ENCODE results near the gene AKAP13.

AKAP13 gene

DNA sequence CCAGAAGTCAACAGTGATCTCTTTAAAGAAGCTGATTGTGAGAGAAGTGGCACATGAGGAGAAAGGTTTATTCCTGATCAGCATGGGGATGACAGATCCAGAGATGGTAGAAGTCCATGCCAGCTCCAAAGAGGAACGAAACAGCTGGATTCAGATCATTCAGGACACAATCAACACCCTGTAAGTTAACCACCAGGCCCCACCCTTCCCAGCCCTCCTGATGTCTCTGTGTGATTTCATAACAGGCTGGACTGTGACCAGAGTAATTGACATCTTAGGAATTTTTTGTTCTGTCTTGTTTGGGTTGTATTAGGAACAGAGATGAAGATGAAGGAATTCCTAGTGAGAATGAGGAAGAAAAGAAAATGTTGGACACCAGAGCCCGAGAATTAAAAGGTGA lies 346.7 kb downstream of the AKAP13 start:
- DNase-seq = no peak

DNA sequence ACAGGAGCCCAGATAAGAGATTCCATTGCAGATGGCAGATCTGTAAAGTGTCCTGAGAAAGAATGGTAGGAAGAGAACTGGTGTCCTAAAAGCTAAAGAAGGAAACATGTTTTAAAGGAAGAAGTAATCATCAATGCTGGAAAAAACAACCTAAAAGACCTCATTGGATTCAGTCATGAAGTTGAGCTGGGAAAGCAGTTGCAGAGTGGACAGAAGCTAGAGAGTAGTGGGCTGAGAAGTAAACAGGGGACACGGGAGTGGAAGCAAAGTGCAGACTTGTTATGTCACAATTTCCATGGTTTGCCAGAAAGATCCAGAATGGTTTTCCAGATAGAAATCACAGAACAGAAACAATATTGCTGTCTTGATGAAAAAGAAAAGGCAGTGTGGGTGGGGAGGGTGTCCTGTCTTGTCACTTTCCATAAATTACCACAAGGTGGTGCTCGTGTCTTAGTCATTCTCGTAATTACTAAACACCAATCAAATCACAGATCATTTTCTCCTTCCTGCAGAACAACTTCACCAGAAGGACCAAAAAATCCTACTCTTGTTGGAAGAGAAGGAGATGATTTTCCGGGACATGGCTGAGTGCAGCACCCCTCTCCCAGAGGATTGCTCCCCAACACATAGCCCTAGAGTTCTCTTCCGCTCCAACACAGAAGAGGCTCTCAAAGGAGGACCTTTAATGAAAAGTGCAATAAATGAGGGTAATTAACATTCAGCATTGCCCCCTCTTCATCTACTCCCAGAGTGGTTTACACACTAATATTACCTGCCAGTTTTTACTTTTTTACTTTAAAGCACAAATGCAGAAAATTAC lies 349.8 kb downstream of the AKAP13 start:
- peak in 8 of 51 donors; percentile 12 to 65 (median 24) for DNase-seq

DNA sequence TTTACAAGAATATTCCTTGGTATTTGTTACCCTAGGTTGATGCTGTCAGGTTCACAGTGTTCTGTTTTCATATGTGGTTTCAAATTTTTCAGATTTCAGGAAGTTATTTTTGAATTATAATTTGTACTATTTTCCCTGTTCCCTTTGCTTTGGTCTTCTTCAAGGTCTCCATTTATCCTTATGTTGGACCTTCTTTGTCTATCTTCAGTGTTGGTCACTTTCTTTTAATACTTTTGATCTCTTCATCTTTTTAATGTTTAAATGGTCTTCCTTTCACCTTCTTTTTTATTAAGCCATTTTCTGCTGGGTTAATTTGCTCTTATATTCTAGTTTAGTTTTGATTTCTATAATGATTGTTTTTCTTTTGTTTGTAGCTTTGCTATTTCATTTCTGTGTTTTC lies 353.0 kb downstream of the AKAP13 start:
- no peak for DNase-seq

DNA sequence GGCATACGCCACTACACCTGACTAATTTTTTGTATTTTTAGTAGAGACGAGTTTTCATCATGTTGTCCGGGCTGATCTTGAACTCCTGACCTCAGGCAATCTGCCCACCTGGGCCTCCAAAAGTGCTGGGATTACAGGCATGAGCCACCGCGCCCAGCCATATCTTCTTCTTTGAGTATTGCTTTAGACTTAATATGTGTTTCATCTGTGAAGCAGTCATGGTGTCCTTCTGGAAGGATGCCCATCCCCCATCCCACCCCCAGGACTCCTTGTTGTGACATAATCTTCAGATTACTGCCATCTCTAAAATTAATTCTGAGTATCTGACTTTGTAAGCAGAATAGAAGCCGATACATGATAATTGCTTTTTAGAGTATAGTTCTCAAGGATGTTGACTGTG lies 356.7 kb downstream of the AKAP13 start:
- peak in 1 of 51 donors; percentile 5 for DNase-seq

DNA sequence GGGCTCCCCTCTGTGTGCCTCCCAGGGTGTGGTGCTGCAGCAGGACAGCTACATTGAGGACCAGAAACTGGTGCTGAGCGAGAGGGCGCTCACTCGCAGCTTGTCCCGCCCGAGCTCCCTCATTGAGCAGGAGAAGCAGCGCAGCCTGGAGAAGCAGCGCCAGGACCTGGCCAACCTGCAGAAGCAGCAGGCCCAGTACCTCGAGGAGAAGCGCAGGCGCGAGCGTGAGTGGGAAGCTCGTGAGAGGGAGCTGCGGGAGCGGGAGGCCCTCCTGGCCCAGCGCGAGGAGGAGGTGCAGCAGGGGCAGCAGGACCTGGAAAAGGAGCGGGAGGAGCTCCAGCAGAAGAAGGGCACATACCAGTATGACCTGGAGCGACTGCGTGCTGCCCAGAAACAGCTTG lies 360.6 kb downstream of the AKAP13 start:
- DNase-seq = no peak

DNA sequence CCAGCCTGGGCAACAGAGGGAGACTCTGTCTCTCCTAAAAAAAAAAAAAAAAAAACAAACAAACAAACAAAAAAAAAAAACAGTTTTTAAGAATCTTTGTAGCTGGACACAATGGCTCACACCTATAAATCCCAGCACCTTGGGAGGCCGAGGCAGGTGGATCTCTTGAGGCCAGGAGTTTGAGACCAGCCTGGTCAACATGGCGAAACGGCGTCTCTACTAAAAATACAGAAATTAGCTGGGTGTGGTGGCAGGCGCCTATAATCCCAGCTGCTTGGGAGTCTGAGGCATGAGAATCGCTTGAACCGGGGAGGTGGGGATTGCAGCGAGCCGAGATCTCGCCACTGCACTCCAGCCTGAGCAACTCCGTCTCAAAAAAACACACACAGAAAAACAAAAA lies 361.3 kb downstream of the AKAP13 start:
- DNase-seq = no peak

DNA sequence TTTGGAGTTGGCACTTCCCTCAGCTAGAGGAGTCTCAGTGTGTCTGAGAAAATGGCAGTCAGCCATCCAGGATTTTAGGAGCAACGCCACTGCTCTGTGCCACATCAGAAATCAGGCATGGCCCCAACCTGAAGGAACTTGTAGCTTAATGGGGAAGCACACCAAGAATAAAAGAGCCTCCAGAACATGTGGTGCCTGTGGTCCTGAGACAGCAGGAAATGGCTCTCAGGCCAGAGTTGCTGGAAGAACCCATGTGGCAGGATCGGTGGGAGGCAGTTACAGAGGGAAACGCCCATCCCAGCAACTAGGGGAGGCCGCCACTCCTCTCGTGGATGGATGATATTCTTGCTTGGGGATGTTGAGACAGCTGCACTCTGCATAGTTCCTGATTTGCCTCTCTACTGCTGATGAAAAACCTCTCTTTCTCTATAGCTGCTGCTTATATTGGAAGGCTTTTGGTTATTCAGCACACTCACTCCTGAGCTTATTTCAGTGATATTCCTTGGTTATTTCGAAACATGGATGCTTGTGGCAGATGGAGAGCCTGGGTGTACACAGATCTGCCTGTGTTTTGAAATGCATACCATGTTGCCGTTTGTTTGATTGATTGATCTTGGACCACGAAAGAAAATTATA lies 361.9 kb downstream of the AKAP13 start:
- peak in 19 of 51 donors; percentile 18 to 67 (median 44) for DNase-seq

DNA sequence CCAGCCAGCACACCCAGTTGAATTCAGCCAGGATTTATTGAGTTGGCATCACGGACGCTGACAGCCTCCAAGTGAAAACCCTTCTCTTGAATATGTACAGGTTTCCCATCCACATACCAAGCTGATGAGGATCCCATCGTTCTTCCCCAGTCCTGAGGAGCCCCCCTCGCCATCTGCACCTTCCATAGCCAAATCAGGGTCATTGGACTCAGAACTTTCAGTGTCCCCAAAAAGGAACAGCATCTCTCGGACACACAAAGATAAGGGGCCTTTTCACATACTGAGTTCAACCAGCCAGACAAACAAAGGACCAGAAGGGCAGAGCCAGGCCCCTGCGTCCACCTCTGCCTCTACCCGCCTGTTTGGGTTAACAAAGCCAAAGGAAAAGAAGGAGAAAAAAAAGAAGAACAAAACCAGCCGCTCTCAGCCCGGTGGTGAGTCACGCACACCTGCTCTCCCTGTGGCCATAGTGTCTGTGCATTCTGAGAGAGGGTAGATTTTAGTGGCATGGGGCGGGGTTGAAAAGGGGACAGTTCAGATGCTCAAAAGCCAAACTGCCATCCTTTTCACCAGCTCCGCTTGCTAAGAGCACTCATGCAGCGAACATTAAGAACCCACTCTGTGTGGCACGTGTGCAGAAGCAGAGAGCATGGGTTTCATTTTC lies 363.1 kb downstream of the AKAP13 start:
- no peak for DNase-seq

DNA sequence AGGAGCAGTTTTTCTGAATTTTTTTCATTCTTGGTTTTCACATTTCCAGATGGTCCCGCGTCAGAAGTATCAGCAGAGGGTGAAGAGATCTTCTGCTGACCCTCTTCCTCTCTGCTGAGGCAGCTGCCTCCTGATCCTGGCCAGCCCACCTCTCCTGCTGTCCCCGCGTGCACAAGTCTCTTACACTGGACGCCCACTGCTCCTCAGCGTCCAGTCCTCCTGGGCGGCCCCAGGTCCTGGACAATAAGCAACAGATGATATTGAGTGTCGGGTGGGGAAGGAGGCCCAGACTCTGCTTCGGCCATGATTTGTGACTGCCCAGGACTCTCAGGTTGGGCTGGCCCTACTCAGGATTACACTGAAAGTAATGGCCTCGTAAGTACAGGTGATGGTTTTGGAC lies 364.2 kb downstream of the AKAP13 start:
- DNase-seq = no peak

DNA sequence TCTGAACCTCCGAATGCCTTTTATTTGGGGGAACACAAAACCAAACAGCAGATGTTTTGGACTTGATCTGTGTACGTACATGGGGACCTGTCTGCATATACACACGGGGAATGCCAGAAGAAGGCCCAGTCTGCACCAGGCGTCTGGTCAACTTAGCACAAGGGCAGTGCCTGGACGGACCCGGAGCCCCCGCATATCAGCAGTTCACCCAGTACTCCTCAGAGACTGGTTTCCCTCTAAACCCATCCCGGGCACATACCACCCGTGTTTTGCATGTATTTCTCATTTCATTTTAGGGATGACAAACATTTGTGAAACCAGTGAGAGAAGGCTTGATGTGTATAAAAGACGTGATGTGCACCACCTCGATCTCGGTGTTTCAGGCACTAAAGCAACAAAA lies 364.6 kb downstream of the AKAP13 start:
- DNase-seq = no peak

DNA sequence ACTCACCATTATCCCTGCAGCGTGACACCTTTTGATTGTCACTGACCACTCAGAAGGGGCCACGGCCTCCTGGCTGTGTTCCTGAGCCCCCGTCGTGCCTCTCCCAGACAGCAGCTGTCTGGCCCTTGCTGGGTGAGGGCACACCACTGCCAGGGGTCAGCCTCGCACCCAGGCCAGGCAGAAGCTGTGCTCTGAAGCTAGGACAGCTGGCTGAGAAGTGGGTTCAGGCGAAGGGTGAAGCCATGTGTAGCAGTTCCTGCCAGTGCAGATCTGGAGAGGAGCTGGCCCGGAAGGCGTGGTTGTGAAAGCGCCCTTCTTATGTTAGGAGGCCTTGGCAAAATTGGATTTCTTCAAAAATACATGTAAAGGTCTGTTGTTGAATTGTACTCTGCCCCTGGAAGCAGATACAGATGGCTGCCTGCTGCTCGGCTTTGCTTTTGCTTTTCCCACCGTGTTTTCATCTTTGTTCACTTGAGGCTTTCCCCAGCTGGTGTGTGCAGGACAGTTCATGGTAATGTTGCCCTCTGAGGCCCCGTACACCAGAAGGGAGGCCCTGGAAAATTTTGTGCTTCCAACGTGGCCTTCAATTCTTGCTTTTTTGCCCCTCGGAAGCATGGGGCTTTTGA lies 365.2 kb downstream of the AKAP13 start:
- no peak for DNase-seq

DNA sequence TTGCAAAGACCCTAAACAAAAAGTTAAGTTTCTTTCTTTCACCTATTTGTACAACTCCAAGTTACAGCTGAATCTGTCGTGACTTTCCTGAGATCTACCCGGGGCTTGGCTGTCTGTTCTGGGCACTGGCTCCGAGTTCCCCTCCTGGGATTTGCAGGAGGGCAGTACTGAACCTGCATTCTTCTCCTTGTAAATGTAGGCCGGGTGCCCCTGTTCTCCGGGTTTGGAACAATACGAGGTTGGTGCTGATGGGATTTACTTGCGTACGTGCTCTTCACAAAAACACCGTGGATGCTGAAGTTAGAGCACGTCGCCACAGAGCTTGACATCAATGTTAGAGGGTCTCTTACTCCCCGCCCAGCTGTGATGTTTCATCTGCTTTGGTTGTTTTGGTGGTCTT lies 366.2 kb downstream of the AKAP13 start:
- DNase-seq = no peak

DNA sequence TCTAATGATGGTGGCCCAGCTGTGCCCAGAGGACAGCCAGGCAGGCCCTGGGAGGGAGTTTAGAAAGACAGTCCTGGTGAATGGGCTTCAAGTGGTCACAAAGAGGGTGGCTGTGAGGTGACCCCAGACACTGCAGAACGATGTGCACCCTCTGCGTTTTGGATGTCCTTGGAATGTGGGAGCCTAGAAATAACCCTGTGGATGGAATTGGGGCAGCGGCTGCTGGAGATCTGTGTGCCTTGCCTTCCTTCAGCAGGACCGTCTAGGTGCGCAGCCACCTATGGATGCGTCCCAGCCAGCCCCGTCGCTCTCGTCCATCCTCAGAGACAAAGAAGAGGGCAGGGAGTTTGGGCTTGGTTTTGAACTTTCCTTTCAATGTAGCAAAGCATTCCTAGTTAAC lies 367.8 kb downstream of the AKAP13 start:
- no peak for DNase-seq

DNA sequence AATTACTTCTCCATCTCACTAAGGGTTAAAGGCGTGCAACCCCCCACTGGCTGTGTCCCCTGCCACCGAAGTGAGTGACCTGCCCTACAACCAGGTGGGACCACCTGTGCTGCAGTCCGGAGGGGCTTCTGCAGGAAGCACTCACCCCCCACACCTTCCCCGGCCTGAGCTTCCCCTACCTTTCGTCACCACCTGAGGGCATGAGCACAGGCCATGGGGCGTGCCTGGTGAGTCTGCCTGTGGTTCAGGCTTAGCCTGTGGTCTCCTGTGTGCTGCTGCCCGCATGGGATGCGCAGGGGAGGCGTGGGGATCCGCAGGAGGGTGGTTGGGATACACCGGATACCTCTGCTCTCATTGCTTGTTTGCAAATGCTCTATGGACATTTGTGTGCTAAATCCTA lies 368.3 kb downstream of the AKAP13 start:
- DNase-seq = no peak

DNA sequence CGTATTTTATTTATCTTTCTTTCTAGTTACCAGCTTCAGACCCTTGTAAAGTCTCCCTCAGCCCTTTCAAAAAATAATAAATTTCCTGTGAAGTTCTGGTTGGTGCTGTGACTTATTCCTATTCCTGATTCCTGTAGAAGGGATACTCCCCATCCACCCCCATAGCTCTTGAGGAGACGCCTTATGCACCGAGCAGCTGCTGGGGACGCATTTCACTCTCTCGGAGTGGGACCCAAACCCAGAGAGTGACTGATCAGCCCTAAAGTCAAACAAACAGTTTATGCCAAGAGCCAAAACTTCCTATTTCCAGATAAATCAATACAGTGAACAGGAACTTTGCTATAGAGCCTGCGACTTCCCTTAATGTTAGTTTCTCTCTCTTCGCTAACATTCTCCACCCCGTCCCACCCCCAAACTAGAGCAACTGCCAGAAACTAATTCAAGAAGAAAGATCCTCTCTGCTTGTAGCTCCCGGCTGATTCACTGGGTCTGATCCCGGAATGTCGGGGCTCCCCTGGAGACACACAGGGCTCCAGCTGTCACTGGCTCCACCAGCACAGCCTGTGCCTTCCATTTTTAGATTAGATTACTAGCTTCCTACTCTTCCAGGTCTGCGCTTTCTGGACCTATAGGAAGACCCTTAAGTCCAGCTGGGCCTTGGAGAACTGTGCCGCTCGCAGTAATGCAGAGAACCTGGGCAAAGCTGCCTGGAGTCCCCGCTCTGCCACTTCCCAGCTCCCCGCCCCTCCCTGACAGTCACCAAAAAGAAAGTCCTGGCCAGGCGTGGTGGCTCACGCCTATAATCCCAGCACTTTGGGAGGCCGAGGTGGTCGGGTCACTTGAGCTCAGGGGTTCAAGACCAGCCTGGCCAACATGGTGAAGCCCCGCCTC lies 369.1 kb downstream of the AKAP13 start:
- DNase-seq = peak in 13 of 51 donors; percentile 27 to 57 (median 41)

DNA sequence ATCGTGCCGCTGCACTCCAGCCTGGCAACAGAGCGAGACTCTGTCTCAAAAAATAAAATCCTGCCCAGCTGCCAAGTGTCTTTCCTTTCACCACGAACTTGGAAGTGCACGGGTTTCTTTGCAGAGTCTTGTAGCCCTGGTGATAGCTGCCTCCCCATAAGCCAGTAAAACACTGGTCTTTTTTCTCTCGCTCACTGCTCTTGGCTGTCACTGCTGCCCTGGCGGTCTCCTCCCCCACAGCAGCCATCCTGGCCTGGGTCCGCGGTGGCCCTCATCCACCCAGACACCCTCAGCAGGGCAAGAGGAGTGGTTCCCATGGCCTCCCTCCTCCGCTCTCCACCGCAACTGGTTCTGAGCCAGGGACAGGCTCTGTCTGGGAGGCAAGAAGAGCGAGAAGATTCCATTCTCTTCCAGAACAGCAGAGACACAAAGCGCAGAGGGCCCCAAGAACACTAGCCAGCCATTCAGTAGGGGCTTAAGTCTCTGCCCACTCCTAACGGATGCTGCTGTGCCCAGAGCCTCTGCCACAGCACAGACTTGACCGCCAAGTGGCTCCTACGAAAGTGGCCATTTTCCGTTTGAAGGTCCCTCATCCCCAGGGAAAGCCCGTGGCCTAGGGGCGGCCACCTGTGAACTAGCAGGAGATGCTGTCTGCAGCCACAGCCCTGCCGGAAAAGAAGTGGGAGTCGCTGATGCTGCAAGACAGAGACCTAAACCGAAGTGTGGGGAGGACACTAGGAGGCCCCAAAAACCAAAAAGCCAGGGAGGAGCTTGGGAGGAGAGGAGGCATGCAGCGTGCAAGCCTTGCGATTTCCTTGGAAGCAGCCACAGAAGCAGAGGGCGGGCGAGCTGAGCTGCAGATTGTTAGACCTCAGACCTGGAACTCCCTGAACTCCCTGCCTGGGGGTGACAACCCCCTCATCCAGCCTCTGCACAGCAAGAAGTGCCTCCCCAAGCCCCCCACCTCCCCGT lies 370.2 kb downstream of the AKAP13 start:
- DNase-seq = peak in 39 of 51 donors; percentile 26 to 92 (median 72)

DNA sequence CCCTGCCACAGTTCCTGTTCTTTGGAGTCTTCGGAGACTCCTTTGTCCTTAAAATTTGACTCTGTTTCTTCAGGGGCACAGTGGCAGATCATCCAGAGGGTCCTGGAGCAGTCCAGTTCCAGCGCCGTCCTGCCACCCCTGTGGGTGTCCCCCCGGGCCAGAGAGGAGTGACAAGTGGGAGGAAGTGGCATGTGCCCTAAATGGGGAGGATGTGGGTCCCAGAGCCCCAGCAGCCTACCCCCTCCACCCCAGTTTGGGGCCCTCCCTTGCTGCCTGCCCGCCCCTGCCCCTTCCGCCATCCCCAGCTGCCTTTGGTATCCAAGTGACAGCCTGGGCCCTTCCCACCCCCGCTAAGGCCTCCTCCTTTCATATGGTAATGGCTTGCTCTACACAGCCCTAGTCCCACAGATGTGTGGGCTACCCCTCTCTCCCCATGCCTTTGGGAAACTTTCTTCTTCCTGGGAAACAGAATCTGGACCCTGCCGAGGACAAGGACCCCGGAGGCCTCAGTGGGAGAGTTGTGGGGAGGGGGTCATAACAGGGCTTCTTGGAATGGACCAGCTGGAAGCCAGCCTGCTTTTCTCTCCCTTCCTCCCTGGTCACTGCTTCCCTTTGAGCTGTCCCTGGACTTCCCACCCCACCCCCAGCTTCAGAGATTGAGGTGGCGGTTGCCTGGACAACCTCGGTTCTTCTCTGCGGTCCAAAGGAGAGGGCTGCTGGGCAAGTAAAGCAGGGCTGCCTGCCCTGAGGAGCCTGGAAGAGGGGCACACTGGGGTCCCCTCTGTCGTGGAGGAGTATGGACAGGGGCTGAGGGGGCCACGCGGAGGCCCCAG lies 371.1 kb downstream of the AKAP13 start:
- peak in 35 of 51 donors; percentile 25 to 93 (median 74) for DNase-seq

DNA sequence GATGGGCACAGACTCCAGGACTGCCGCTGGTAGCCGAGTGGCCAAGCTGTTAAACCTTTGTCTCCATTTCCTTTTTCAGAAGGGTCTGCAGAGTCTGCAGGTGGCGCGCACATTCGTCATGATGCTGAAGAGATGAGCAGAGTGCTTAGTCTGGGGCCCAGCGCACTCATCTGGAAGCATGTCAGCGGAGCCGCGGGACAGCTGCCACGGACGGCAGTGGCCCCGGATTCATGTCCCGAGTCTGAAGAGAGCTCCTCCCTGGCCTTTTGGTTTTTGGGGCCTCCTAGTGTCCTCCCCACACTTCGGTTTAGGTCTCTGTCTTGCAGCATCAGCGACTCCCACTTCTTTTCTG lies 371.7 kb downstream of the AKAP13 start:
- DNase-seq = peak in 10 of 51 donors; percentile 52 to 74 (median 62)

DNA sequence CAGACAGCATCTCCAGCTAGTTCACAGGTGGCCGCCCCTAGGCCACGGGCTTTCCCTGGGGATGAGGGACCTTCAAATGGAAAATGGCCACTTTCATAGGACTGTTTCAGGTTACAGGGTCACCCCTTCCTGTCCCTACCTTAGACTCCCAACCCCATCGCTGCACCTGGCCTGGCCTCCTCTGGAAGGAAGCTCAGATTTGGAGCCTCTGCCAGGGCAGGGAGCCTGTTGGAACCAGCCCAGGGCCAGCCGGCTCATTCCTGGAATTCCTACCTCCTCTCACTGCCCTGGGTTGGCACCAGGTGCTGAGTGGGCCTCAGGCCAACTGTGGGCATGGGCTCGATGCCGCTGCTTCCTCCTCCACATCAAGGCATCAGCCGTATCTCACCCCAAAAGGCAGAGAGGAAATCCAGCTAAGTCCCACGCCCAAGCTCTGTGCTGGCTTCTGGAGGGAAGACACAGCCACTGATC lies 372.1 kb downstream of the AKAP13 start:
- no peak for DNase-seq
